PC-3 (cell line): ENCODE results near the gene PGA3. TPM values are rescaled to one million over a fixed set of nuclear protein-coding genes. Genes with fewer than 3 reads are reported as not detected.

Experiments
- ATAC-seq: fragments of 200-7000 bp; cut with Tn5 transposase; 2 replicates; pipeline ENCODE4 v1.9.1; 2020; ENCODE audit warnings: mild to moderate bottlenecking, moderate library complexity
- BruUV-seq: library from RNA; stranded (reverse); fragments of 400-500 nt; replicated peaks from 2 replicates; lab custom pipeline; 2021; lab: Mats Ljungman, UMichigan
- CTCF ChIA-PET: fragments of 300-600 bp; sonication (Branson Sonifier 250); formaldehyde crosslinking; loops from one replicate; lab custom pipeline; 2022; ENCODE audit warnings: antibody characterized with exemption; lab: Charles Lee
- POLR2A ChIA-PET: fragments of 300-600 bp; sonication (Branson Sonifier 250); formaldehyde crosslinking; loops from one replicate; lab custom pipeline; 2022; ENCODE audit warnings: antibody characterized with exemption; ENCODE audit not compliant: unreplicated experiment; lab: Charles Lee
- DNase-seq: peaks from one replicate; pipeline ENCODE4 v3.0.0-alpha.2; 2015
- H2AFZ ChIP-seq: fragments of 300-600 bp; sonication (generic); 2 replicates; pipeline ENCODE4 v1.6.0; 2016; ENCODE audit warnings: antibody characterized with exemption, low read length
- H3F3A ChIP-seq: fragments of 300-600 bp; sonication (generic); one replicate; pipeline ENCODE4 v1.6.0; 2017; ENCODE audit warnings: antibody characterized with exemption, low read length, control low read depth, mild to moderate bottlenecking; ENCODE audit not compliant: unreplicated experiment
- H3K27ac ChIP-seq: fragments of 300-600 bp; sonication (generic); 2 replicates; pipeline ENCODE4 v1.5.1; 2016; ENCODE audit warnings: mild to moderate bottlenecking, low read length
- H3K27me3 ChIP-seq: fragments of 300-600 bp; sonication (generic); 2 replicates; pipeline ENCODE4 v1.6.1; 2016; ENCODE audit warnings: low read length, mixed read lengths
- H3K36me3 ChIP-seq: fragments of 300-600 bp; sonication (generic); 2 replicates; pipeline ENCODE4 v1.6.1; 2016; ENCODE audit warnings: low read depth, mixed run types, low read length, mixed read lengths
- H3K4me1 ChIP-seq: fragments of 300-600 bp; sonication (generic); 2 replicates; pipeline ENCODE4 v1.5.1; 2016; ENCODE audit warnings: low read length; ENCODE audit not compliant: insufficient read depth
- H3K4me2 ChIP-seq: fragments of 300-600 bp; sonication (generic); 2 replicates; pipeline ENCODE4 v1.6.0; 2016; ENCODE audit warnings: low read length
- H3K4me3 ChIP-seq: fragments of 300-600 bp; sonication (generic); 2 replicates; pipeline ENCODE4 v1.5.1; 2016; ENCODE audit warnings: mild to moderate bottlenecking, low read length, mixed read lengths
- H3K79me2 ChIP-seq: fragments of 300-600 bp; sonication (generic); 2 replicates; pipeline ENCODE4 v1.6.1; 2017; ENCODE audit warnings: low read length, mixed read lengths
- H3K9ac ChIP-seq: fragments of 300-600 bp; sonication (generic); 2 replicates; pipeline ENCODE4 v1.6.0; 2016; ENCODE audit warnings: mild to moderate bottlenecking, low read length
- H3K9me2 ChIP-seq: fragments of 300-600 bp; sonication (generic); replicated peaks from 2 replicates; pipeline ENCODE4 v1.6.1; 2016; ENCODE audit warnings: mixed run types, low read length, mixed read lengths
- H3K9me3 ChIP-seq: fragments of 300-600 bp; sonication (generic); 2 replicates; pipeline ENCODE4 v1.6.1; 2016; ENCODE audit warnings: low read length, mixed read lengths
- H4K20me1 ChIP-seq: fragments of 300-600 bp; sonication (generic); 2 replicates; pipeline ENCODE4 v1.6.1; 2016; ENCODE audit warnings: low read length, mixed read lengths
- CTCF ChIP-seq: fragments of 300-600 bp; sonication (generic); conservative IDR thresholded peaks from 2 replicates; pipeline ENCODE4 v1.5.1; 2017; ENCODE audit warnings: antibody characterized with exemption, low read depth, mild to moderate bottlenecking, low read length
- EZH2 ChIP-seq: fragments of 300-600 bp; sonication (generic); IDR thresholded peaks from one replicate; pipeline ENCODE4 v1.6.1; 2017; ENCODE audit warnings: antibody characterized with exemption, mild to moderate bottlenecking, low read length; ENCODE audit not compliant: unreplicated experiment
- EZH2phosphoT487 ChIP-seq: fragments of 300-600 bp; sonication (generic); IDR thresholded peaks from 2 replicates; pipeline ENCODE4 v1.6.1; 2018; ENCODE audit warnings: mild to moderate bottlenecking, antibody characterized with exemption, low read length, borderline replicate concordance
- intact Hi-C: fragments of 100-400 bp; cut with micrococcal nuclease; formaldehyde crosslinking; loops from 2 replicates; pipeline ENCODE4 v1.9.0; 2023
- total RNA-seq: library from RNA; depleted of rRNA; stranded (reverse); fragments of >200 nt; gene quantifications from 2 replicates; pipeline ENCODE4 v1.2.3, GENCODE V29; 2014

Gene PGA3
- total RNA-seq, 1 experiment from 2014 or later: not detected

GRCh38 chr11:61168042-61168688, 35.1 kb upstream of the PGA3 start:
- H3K27me3 ChIP-seq: no peaks in the 10 kb centered on the region
- H3K4me2 ChIP-seq: no peak overlapping the region
- no peaks in the 10 kb centered on the region for H3K9me3 ChIP-seq
- H4K20me1 ChIP-seq: no peaks in the 10 kb centered on the region
- CTCF ChIA-PET: interaction anchor here (0.7 kb wide), 1 partner anchor 166 kb away, joined by 3 read pairs; no protein-coding TSS in a partner anchor
- H3K9ac ChIP-seq: no peak overlapping the region
- no peaks in the 10 kb centered on the region for H3K36me3 ChIP-seq
- H3K4me1 ChIP-seq: peaks cover 3% of the 10 kb centered on the region; the same call in 1 of the 2 replicates
- POLR2A ChIA-PET: interaction anchor here (0.6 kb wide), 1 partner anchor 273 kb away, joined by 3 read pairs; no protein-coding TSS in a partner anchor
- intact Hi-C loops: no loop called here
- no peaks in the 10 kb centered on the region for H3K9me2 ChIP-seq
- TF ChIP-seq EZH2phosphoT487 (no peak), CTCF (no peak), EZH2 (no peak)
- DNase-seq (no peak), ATAC-seq (no peak)
- no peak overlapping the region for H2AFZ ChIP-seq
- H3K27ac ChIP-seq: no peak overlapping the region
- H3K4me3 ChIP-seq: no peak overlapping the region
- no peaks in the 10 kb centered on the region for H3F3A ChIP-seq
- no peaks in the 10 kb centered on the region for H3K79me2 ChIP-seq
- BruUV-seq: no TSS peak

- TF ChIP-seq EZH2phosphoT487: no peak
- TF ChIP-seq EZH2: no peak
- TF ChIP-seq CTCF: no peak
- no peak overlapping the region for H2AFZ ChIP-seq
- H3K27ac ChIP-seq: no peak overlapping the region
- no peak for DNase-seq
- BruUV-seq: no TSS peak
- H3F3A ChIP-seq: no peaks in the 10 kb centered on the region
- H3K4me1 ChIP-seq: peaks cover 6% of the 10 kb centered on the region; the same call in 1 of the 2 replicates
- H3K9me2 ChIP-seq: no peaks in the 10 kb centered on the region
- H3K4me3 ChIP-seq: no peak overlapping the region
- no peak for ATAC-seq
- H4K20me1 ChIP-seq: no peaks in the 10 kb centered on the region
- no peaks in the 10 kb centered on the region for H3K9me3 ChIP-seq
- ChIA-PET CTCF (interaction anchor here (0.5 to 0.7 kb wide), 2 partner anchors 167 to 253 kb away, joined by 3 read pairs; no protein-coding TSS in a partner anchor), POLR2A (no interaction called here)
- H3K4me2 ChIP-seq: no peak overlapping the region
- no peak overlapping the region for H3K9ac ChIP-seq
- intact Hi-C loops: no loop called here
- no peaks in the 10 kb centered on the region for H3K36me3 ChIP-seq
- no peaks in the 10 kb centered on the region for H3K27me3 ChIP-seq
- H3K79me2 ChIP-seq: no peaks in the 10 kb centered on the region
Measured at GRCh38 chr11:61168800-61169199, 34.5 kb upstream of the PGA3 start.

GRCh38 chr11:61170566-61170965, 32.7 kb upstream of the PGA3 start:
- no peaks in the 10 kb centered on the region for H3K36me3 ChIP-seq
- CTCF ChIA-PET: no interaction called here
- intact Hi-C loops: no loop called here
- no peak overlapping the region for H3K4me3 ChIP-seq
- DNase-seq (no peak), ATAC-seq (no peak)
- H3K4me2 ChIP-seq: no peak overlapping the region
- H3K27ac ChIP-seq: no peak overlapping the region
- POLR2A ChIA-PET: no interaction called here
- no peaks in the 10 kb centered on the region for H3K9me2 ChIP-seq
- H3K27me3 ChIP-seq: peaks cover 10% of the 10 kb centered on the region
- H4K20me1 ChIP-seq: no peaks in the 10 kb centered on the region
- H2AFZ ChIP-seq: no peak overlapping the region
- TF ChIP-seq EZH2phosphoT487: no peak
- no peaks in the 10 kb centered on the region for H3K9me3 ChIP-seq
- H3K79me2 ChIP-seq: no peaks in the 10 kb centered on the region
- no peak overlapping the region for H3K9ac ChIP-seq
- peaks cover 6% of the 10 kb centered on the region; the same call in 1 of the 2 replicates for H3K4me1 ChIP-seq
- no peaks in the 10 kb centered on the region for H3F3A ChIP-seq
- no TSS peak for BruUV-seq
